NB4 (cell line): Measurements from ENCODE around the gene PROK2.
A peak's percentile ranks its signal among the peaks of the same experiment; 100 is the strongest.

Experiments
- DNase-seq: peaks from one replicate; pipeline ENCODE4 v3.0.0; 2010; ENCODE audit warnings: low read depth
- H3K4me3 ChIP-seq: one replicate; pipeline ENCODE4 v1.5.1; 2011; ENCODE audit warnings: mild to moderate bottlenecking, low read depth, low read length, moderate library complexity
- MYC ChIP-seq: IDR thresholded peaks from 2 replicates; pipeline ENCODE4 v1.6.1; 2011; ENCODE audit warnings: low read depth, low read length
- POLR2A ChIP-seq: IDR thresholded peaks from 2 replicates; pipeline ENCODE4 v1.6.1; 2011; ENCODE audit warnings: mild to moderate bottlenecking; ENCODE audit not compliant: insufficient read length; ENCODE audit errors: extremely low read depth
- TF ChIP-seq, protein P1 (sequence below): IDR thresholded peaks from one replicate; pipeline ENCODE4 v1.5.1; 2012; ENCODE audit warnings: low read depth, low read length
- TF ChIP-seq, protein P2 (sequence below): IDR thresholded peaks from 2 replicates; pipeline ENCODE4 v1.6.1; 2011; ENCODE audit warnings: low read depth, low read length

The PROK2 gene

DNA sequence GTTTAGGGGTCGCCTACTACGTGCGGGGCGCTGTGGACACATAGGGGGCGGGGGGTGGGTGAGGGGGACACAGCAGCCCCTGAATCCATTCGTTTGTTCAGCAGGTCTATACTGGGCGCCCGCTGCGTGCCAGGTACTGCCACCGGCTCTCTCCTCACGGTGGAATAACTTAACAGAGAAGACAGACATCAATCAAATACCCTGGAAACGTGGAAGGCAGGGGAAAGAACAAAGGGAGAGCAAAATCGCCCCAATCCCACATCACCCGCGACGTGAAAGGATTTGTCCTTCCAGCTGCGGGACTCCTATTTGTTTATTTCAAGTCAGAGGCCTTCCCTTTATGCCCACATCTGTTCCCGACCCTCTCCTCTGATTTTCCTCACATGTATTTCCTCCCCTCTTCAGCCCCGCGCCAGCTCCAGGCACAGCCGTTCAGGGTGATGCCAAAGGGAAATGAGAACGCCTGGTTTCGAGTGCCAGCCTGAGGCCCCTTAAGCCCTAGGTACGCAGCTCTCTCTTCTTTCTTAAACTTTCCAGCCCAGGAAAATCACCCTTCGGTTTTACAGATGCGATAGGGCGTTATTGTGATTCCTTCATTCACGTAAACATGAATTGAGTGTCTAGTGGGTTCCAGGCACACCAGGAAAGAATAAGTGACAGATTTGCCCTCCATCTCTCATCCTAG is 726 bp upstream of the PROK2 start:
- no peak for DNase-seq
- TF ChIP-seq MYC, result no peak
- no peak for TF ChIP-seq POLR2A
- TF ChIP-seq, protein P1, sequence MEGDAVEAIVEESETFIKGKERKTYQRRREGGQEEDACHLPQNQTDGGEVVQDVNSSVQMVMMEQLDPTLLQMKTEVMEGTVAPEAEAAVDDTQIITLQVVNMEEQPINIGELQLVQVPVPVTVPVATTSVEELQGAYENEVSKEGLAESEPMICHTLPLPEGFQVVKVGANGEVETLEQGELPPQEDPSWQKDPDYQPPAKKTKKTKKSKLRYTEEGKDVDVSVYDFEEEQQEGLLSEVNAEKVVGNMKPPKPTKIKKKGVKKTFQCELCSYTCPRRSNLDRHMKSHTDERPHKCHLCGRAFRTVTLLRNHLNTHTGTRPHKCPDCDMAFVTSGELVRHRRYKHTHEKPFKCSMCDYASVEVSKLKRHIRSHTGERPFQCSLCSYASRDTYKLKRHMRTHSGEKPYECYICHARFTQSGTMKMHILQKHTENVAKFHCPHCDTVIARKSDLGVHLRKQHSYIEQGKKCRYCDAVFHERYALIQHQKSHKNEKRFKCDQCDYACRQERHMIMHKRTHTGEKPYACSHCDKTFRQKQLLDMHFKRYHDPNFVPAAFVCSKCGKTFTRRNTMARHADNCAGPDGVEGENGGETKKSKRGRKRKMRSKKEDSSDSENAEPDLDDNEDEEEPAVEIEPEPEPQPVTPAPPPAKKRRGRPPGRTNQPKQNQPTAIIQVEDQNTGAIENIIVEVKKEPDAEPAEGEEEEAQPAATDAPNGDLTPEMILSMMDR, result no peak
- TF ChIP-seq, protein P2, sequence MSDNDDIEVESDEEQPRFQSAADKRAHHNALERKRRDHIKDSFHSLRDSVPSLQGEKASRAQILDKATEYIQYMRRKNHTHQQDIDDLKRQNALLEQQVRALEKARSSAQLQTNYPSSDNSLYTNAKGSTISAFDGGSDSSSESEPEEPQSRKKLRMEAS, result no peak
- H3K4me3 ChIP-seq, result no peak overlapping the region

DNA sequence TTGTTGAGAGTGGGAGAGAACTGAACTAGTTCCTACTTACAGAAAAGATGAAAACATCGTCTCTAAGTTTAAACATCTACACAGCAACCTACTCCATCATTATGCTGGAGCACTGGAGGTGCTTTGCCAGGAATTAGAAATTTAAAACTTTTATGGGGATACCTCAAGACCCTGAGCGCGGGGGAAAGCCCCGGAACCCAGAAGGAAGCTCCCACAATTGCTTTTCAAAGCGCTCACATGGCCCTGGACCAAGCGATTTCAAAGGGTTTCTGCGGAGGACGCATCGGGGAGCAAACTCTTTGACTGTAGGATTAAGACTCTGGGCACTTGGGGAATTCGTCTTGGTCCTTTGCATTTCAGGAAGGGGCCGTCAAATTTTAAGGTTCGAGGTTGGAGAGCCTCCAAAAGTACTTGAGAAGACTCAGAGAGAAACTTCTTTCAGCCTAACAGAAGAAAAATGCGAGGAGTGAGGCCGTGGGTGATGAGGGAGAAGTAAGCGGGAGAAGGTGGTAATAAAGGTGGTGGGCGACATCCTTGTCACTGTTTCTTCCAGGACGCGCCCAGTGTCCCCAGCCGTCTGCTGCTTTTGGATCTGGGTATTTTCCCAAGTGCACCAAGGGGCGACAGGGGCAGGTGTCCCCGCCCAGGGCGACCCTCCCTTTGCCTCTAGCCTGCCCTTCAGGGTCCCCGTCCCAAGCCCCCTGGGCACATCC is 591 bp downstream of the PROK2 start:
- TF ChIP-seq, protein P1, result no peak
- TF ChIP-seq MYC, result no peak
- TF ChIP-seq, protein P2, result no peak
- peak; percentile 50 for DNase-seq
- H3K4me3 ChIP-seq, result peak overlapping the region; percentile 70

DNA sequence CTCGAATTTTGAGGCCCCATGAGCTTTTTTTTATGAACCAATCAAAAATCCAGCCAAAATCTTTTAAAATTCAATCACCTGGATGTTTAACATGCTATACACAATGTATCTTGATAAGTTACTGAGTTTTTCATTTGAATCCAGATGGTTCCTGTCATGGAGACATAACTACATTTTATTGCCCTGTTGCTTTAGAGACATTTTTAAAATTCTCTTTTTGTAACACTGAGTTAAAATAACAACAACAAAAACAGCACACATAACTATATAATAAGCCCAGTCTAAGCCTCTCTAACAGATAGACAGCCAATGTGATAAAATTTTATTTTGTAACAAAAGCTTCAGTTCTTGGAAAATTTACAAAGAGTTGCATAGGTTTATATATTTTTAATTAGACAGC is 1.8 kb downstream of the PROK2 start:
- no peak for DNase-seq
- peak overlapping the region; percentile 70 for H3K4me3 ChIP-seq
- TF ChIP-seq MYC (no peak), POLR2A (no peak)
- TF ChIP-seq, protein P1, result no peak
- TF ChIP-seq, protein P2, result no peak

DNA sequence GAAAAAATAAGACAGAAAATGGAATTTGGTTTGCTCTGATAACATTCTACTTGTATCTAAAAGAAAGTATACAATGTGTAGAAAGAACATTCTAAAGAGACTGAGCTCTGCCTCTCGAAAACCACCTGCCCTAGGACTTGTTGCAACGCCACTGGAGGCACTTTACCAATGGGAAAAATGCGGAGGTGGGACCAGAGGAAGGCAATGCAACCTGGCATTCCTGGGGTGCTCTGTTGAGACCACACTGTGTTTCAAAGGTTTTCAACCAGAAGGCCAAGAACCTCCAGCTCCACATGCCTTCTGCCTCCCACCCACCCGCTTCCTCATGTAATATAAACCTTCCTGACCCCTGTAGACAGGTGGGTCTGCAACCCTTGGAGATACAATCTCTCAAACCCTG is 4.5 kb downstream of the PROK2 start:
- H3K4me3 ChIP-seq, result peak overlapping the region; percentile 2
- peak; percentile 54 for DNase-seq
- TF ChIP-seq POLR2A, result no peak

DNA sequence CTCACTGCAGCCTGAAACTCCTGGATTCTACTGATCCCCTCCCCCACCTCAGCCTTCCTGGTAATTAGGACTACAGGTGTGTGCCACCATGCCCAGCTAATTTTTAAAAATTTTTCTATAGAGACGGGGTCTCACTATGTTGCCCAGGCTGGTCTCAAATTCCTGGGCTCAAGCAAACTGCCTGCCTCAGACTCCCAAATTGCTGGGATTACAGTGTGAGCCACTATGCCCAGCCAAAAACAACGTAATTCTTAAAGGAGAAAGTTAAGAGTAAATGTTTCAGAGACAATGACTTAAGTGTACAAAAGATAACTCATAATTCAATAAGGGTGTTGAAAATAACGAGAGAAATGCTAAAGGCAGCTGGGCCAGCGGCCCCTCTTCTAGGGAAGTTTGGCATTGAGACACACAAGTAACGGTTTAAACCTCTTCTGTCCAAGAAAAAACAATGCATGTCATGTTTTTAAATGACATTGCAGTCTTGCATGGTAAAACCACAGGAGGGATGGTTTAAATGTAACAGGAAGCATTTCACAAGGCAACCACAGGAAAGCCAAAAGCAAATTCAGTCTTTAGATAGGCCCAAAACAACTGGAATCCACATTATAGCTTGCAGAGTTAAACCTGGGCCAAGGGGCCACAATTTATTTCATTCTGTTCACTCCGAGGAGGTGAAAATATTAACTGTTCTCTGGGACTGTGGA is 5.1 kb downstream of the PROK2 start:
- peak; percentile 63 for TF ChIP-seq MYC
- TF ChIP-seq, protein P1, result no peak
- TF ChIP-seq, protein P2, result peak; percentile 67
- peak; percentile 94 for DNase-seq
- peak overlapping the region; percentile 10 for H3K4me3 ChIP-seq

DNA sequence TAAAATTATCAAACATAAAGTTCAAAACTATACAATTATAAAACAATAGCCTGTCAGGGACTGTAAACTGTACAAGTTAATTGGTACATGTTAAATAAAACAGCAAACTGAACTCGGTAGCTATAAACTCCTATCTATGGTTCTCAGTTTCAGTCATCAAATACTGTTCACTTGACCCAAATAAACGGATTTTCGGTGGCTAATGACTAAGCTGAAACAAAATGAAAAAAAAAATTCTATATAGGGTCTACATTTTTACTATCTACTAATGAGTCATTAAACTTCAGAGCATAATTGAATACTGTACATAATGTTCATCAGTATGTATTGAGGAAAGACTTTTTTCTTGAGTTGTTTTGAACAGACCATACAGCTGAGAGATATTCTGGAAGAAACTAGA is 6.6 kb downstream of the PROK2 start:
- DNase-seq, result peak; percentile 19
- TF ChIP-seq MYC, result no peak
- no peak for TF ChIP-seq POLR2A
- TF ChIP-seq, protein P2, result no peak
- TF ChIP-seq, protein P1, result no peak
- no peak overlapping the region for H3K4me3 ChIP-seq
